Retinal pigment epithelial cell (primary cell): ENCODE measurements around the gene NUP133.

Experiments used
- DNase-seq: peaks from one replicate; pipeline ENCODE4 v3.0.0-alpha.2; 2010; ENCODE audit warnings: low read depth
- H3K4me3 ChIP-seq: 2 replicates; pipeline ENCODE4 v1.5.1; 2011; ENCODE audit warnings: mild to moderate bottlenecking, low read length, control low read depth, moderate library complexity
- CTCF ChIP-seq: conservative IDR thresholded peaks from 2 replicates; pipeline ENCODE4 v1.5.1; 2011; ENCODE audit warnings: low read depth, low read length, control low read depth, inconsistent platforms

The NUP133 gene

GRCh38 chr1:229508823-229509337 lies 739 bp upstream of the NUP133 start:
- H3K4me3 ChIP-seq, result peak overlapping the region; percentile 97
- no peak for TF ChIP-seq CTCF
- no peak for DNase-seq

GRCh38 chr1:229507502-229507901 lies 639 bp downstream of the NUP133 start:
- no peak for TF ChIP-seq CTCF
- DNase-seq, result no peak
- H3K4me3 ChIP-seq, result peak overlapping the region; percentile 97

GRCh38 chr1:229506633-229507032 lies 1.5 kb downstream of the NUP133 start:
- DNase-seq, result no peak
- no peak overlapping the region for H3K4me3 ChIP-seq
- no peak for TF ChIP-seq CTCF

- no peak overlapping the region for H3K4me3 ChIP-seq
- no peak for DNase-seq
- TF ChIP-seq CTCF, result no peak
Observed at GRCh38 chr1:229495782-229496181, 12.4 kb downstream of the NUP133 start.

- no peak for TF ChIP-seq CTCF
- DNase-seq, result no peak
- H3K4me3 ChIP-seq, result no peak overlapping the region
Observed at GRCh38 chr1:229487181-229487580, 21.0 kb downstream of the NUP133 start.

- TF ChIP-seq CTCF, result no peak
- H3K4me3 ChIP-seq, result no peak overlapping the region
- no peak for DNase-seq
Observed at GRCh38 chr1:229485318-229485717, 22.8 kb downstream of the NUP133 start.

GRCh38 chr1:229482511-229482910 lies 25.6 kb downstream of the NUP133 start:
- DNase-seq, result no peak
- no peak for TF ChIP-seq CTCF
- no peak overlapping the region for H3K4me3 ChIP-seq
